Upper lobe of left lung (tissue), 4 donors: ENCODE data around the gene CTBP2.

Experiments used
- EP300 ChIP-seq, 4 donors: sonication (generic); formaldehyde crosslinking; IDR thresholded peaks; one replicate each; pipeline ENCODE4 v1.5.1; 2017; ENCODE audit warnings: antibody characterized with exemption in 4 of 4, control low read depth in 2 of 4
- POLR2A ChIP-seq, 4 donors: fragments of 450-650 bp; IDR thresholded peaks; one replicate each; pipeline ENCODE4 v1.5.1; 2016 to 2017; ENCODE audit warnings: antibody characterized with exemption in 4 of 4, mild to moderate bottlenecking in 2 of 4
- POLR2AphosphoS5 ChIP-seq, 2 donors: sonication (generic); formaldehyde crosslinking; IDR thresholded peaks; one replicate each; pipeline ENCODE4 v1.5.1; 2017; ENCODE audit warnings: antibody characterized with exemption in 2 of 2
- TF ChIP-seq, protein P1 (sequence below), 6 experiments: fragments of 450-650 bp in 4 of 6; fragments of 200-600 bp in 2 of 6; sonication (generic) in 2 of 6; IDR thresholded peaks; one replicate each; pipeline ENCODE4 v1.5.1; 2016 to 2019; ENCODE audit warnings: antibody characterized with exemption in 6 of 6

DNA sequence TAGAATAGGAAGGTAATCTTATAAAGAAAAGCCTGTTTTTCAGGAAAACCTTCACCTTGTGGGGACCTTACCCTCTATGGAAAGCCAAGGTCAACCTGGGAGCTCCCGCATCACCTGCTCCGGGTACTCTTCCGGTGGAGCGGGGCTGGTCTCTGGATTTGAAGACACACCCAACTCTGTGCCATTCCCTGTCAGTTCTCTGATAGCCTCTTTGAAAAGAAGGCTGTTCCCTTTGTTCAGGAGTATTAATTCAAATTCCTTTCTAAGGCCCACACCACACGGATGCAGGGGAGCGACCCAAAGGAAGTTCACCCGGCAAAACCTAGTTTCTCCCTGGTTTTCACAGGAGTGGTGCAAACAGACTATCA lies 10.7 kb downstream of the CTBP2 start:
- TF ChIP-seq, protein P1, sequence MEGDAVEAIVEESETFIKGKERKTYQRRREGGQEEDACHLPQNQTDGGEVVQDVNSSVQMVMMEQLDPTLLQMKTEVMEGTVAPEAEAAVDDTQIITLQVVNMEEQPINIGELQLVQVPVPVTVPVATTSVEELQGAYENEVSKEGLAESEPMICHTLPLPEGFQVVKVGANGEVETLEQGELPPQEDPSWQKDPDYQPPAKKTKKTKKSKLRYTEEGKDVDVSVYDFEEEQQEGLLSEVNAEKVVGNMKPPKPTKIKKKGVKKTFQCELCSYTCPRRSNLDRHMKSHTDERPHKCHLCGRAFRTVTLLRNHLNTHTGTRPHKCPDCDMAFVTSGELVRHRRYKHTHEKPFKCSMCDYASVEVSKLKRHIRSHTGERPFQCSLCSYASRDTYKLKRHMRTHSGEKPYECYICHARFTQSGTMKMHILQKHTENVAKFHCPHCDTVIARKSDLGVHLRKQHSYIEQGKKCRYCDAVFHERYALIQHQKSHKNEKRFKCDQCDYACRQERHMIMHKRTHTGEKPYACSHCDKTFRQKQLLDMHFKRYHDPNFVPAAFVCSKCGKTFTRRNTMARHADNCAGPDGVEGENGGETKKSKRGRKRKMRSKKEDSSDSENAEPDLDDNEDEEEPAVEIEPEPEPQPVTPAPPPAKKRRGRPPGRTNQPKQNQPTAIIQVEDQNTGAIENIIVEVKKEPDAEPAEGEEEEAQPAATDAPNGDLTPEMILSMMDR (IDR thresholded peaks at IDR 0.05): no peak
- no peak for TF ChIP-seq POLR2A (IDR thresholded peaks at IDR 0.05)
- no peak for TF ChIP-seq POLR2AphosphoS5 (IDR thresholded peaks at IDR 0.05)
- no peak for TF ChIP-seq EP300 (IDR thresholded peaks at IDR 0.05)
